Heart right ventricle (tissue), 16 donors: ENCODE data around the gene DENND4A. TPM values are rescaled to one million over a fixed set of nuclear protein-coding genes. Genes with fewer than 3 reads are reported as not detected.
A peak's percentile ranks its signal among the peaks of the same experiment; 100 is the strongest.

ENCODE experiments used
- ATAC-seq, 8 donors: fragments of 200-7000 bp; cut with Tn5 transposase; one replicate each; pipeline ENCODE4 v1.9.1; 2020; ENCODE audit warnings: mild to moderate bottlenecking in 8 of 8, moderate library complexity in 8 of 8, moderate number of reproducible peaks in 1 of 8
- DNase-seq, 2 donors: peaks; one replicate each; pipeline ENCODE4 v3.0.0-alpha.2; 2020
- H3K27ac ChIP-seq, 10 donors: fragments of 200-600 bp; sonication (generic) in 2 of 10; one replicate each; pipeline versions ENCODE4 v1.5.0 to v1.8.0; 2020 to 2022; ENCODE audit warnings: mild to moderate bottlenecking in 3 of 10
- H3K27me3 ChIP-seq, 7 donors: fragments of 200-600 bp; one replicate each; pipeline ENCODE4 v1.8.0; 2021 to 2022; ENCODE audit warnings: mild to moderate bottlenecking in 2 of 7
- H3K36me3 ChIP-seq, 9 donors: fragments of 200-600 bp; sonication (generic) in 1 of 9; one replicate each; pipeline versions ENCODE4 v1.5.0 to v1.8.0; 2020 to 2022; ENCODE audit warnings: mild to moderate bottlenecking in 2 of 9
- H3K4me1 ChIP-seq, 9 donors: fragments of 200-600 bp; sonication (generic) in 1 of 9; one replicate each; pipeline versions ENCODE4 v1.5.0 to v1.8.0; 2020 to 2022; ENCODE audit warnings: mild to moderate bottlenecking in 4 of 9
- H3K4me3 ChIP-seq, 10 donors: fragments of 200-600 bp; sonication (generic) in 2 of 10; one replicate each; pipeline versions ENCODE4 v1.5.0 to v1.8.0; 2020 to 2022; ENCODE audit warnings: mild to moderate bottlenecking in 7 of 10, moderate library complexity in 2 of 10
- H3K9me3 ChIP-seq, 11 donors: fragments of 200-600 bp in 10 of 11; sonication (generic) in 2 of 11; one replicate each; pipeline versions ENCODE4 v1.5.0 to v1.8.0; 2013 to 2022; ENCODE audit warnings: mild to moderate bottlenecking in 2 of 11, control low read depth in 1 of 11, moderate library complexity in 1 of 11
- CTCF ChIP-seq, 9 donors: fragments of 200-600 bp; sonication (generic) in 2 of 9; IDR thresholded peaks; one replicate each; pipeline versions ENCODE4 v1.5.0 to v1.8.0; 2021 to 2022; ENCODE audit warnings: antibody characterized with exemption in 9 of 9, mild to moderate bottlenecking in 5 of 9, moderate library complexity in 1 of 9
- WGBS, 2 donors: extraction: QIAGEN DNeasy Blood & Tissue Kit; methylation state at CpG; one replicate each; pipeline ENCODE4 v1.1.7; 2013; ENCODE audit warnings: inconsistent platforms in 1 of 2; 5-methylcytosine and 5-hydroxymethylcytosine counted together
- intact Hi-C, 10 donors: fragments of 100-400 bp; cut with DNase I; formaldehyde crosslinking; loops; one replicate each; pipeline versions ENCODE4 v1.11.1 to v1.14.2; 2022
- polyA plus RNA-seq, 2 donors: library from polyadenylated mRNA; stranded (reverse); fragments of 200-250 nt; gene quantifications; one replicate each; pipeline ENCODE4 v1.2.3, GENCODE V29; 2013
- total RNA-seq, 10 donors: library from RNA; stranded (reverse); fragmentation: NEBNext Ultra II Directional in 3 of 10; extraction: Animal tissue kit (Norgen Biotek cat#: 25700) in 3 of 10; gene quantifications; one replicate each; pipeline versions ENCODE4 v1.2.1 to v1.2.4, GENCODE V29; 2021 to 2023
- donor health status: Arrhythmogenic right ventricular cardiomyopathy.
- donor health status: ischemic (EF 13 %, LVEDD 7.1; RV severe dilation, severe dysfunction).
- donor health status: healthy with polysubstance abuse.
- donor health status: DM: no; HTN: yes; CAD: no.
- donor health status: DM: no; HTN: no; CAD: no.
- donor health status: ischemic (EF 25% LVEDD 6.9; RV normal size, moderate dysfunction).
- donor health status: ischemic (EF 25% LVEDD 5.7; RV mildly dilated, moderate dysfunction).
- donor health status: healthy.
- donor health status: DM: yes; HTN: yes; CAD: no.
- donor health status: Ischemic cardiomyopathy.
- donor health status: ischemic (EF 35%, LVEDD 5.7; RV mildly dilated, moderate dysfunction).
- donor health status: nonischemic (EF 11% LVEDD 7.7; RV severe dilation, severe dysfunction).
- donor health status: DM: yes; HTN: yes; CAD: no.
- donor health status: PGD.
- donor health status: ischemic (EF 29% LVEDD 5.4; RV normal size, mild dysfunction).
- donor health status: nonischemic (EF 23%, LVEDD 6.1; RV moderate dilation, normal function).

The DENND4A gene
- total and polyA plus RNA-seq, 12 donors, result 3.2 to 23.8 (median 15.5) TPM

GRCh38 chr15:65653801-65654521, 138.1 kb downstream of the DENND4A start:
- no peak overlapping the region for H3K27ac ChIP-seq
- intact Hi-C loops, result no loop called here
- no peaks in the 10 kb centered on the region for H3K27me3 ChIP-seq
- H3K36me3 ChIP-seq, result peaks cover 0 to 83% (median 0%) of the 10 kb centered on the region in 9 donors
- H3K4me3 ChIP-seq, result no peak overlapping the region
- no peaks in the 10 kb centered on the region for H3K9me3 ChIP-seq
- DNase-seq (no peak), ATAC-seq (no peak)
- 92 to 93% methylated on average over 5 of the region's 5 CpGs for WGBS, 2 donors
- H3K4me1 ChIP-seq, result peaks cover 0 to 6% (median 0%) of the 10 kb centered on the region in 9 donors
- no peak for TF ChIP-seq CTCF (IDR thresholded peaks at IDR 0.05)

- no peaks in the 10 kb centered on the region for H3K27me3 ChIP-seq
- H3K4me1 ChIP-seq, result peaks cover 0 to 6% (median 0%) of the 10 kb centered on the region in 9 donors
- no peaks in the 10 kb centered on the region for H3K9me3 ChIP-seq
- no peak overlapping the region for H3K4me3 ChIP-seq
- H3K36me3 ChIP-seq, result peaks cover 0 to 77% (median 0%) of the 10 kb centered on the region in 9 donors
- ATAC-seq (no peak), DNase-seq (no peak)
- no peak overlapping the region for H3K27ac ChIP-seq
- intact Hi-C loops, result no loop called here
- no peak for TF ChIP-seq CTCF (IDR thresholded peaks at IDR 0.05)
These were observed 138.8 kb downstream of the DENND4A start for GRCh38 chr15:65653341-65653740.

GRCh38 chr15:65651831-65652749, 140.0 kb downstream of the DENND4A start:
- TF ChIP-seq CTCF (IDR thresholded peaks at IDR 0.05), result no peak
- DNase-seq (no peak), ATAC-seq (peak in 1 of 8 donors; percentile 24)
- no peak overlapping the region for H3K27ac ChIP-seq
- no peaks in the 10 kb centered on the region for H3K9me3 ChIP-seq
- peaks cover 0 to 6% (median 0%) of the 10 kb centered on the region in 9 donors for H3K4me1 ChIP-seq
- no peak overlapping the region for H3K4me3 ChIP-seq
- peaks cover 0 to 64% (median 0%) of the 10 kb centered on the region in 9 donors for H3K36me3 ChIP-seq
- H3K27me3 ChIP-seq, result no peaks in the 10 kb centered on the region
- WGBS, 2 donors, result 79 to 80% methylated on average over 11 of the region's 11 CpGs
- intact Hi-C loops, result no loop called here

- peaks cover 0 to 53% (median 0%) of the 10 kb centered on the region in 9 donors for H3K36me3 ChIP-seq
- intact Hi-C loops, result no loop called here
- no peak overlapping the region for H3K27ac ChIP-seq
- no peak for ATAC-seq
- 96 to 97% methylated on average over 1 of the region's 1 CpG for WGBS, 2 donors
- no peaks in the 10 kb centered on the region for H3K9me3 ChIP-seq
- no peak for TF ChIP-seq CTCF (IDR thresholded peaks at IDR 0.05)
- H3K27me3 ChIP-seq, result no peaks in the 10 kb centered on the region
- no peak overlapping the region for H3K4me3 ChIP-seq
- peaks cover 0 to 6% (median 0%) of the 10 kb centered on the region in 9 donors for H3K4me1 ChIP-seq
- DNase-seq, result no peak
These were observed 141.1 kb downstream of the DENND4A start for GRCh38 chr15:65651042-65651322.
